ENCODE data around the gene NKX2-1.

DNA sequence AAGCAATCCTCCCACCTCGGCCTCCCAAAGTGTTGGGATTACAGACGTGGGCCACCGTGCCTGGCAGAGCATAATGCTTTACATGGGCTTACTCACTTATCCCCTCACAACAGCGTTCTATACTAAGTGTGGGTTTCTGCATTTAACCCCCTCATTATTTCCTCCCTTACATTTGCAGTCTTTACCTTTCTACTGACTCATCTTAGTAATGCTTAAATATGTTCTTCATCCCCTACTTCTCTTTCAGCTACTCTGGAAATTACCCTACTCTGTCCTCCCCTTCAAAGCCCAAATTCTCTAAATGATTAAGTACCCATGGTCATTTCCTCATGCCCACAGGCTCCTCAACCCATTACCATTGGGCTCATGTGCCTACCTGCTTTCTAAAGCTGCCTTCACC lies 40.7 kb downstream of the NKX2-1 start:
- TF ChIP-seq, protein P1, sequence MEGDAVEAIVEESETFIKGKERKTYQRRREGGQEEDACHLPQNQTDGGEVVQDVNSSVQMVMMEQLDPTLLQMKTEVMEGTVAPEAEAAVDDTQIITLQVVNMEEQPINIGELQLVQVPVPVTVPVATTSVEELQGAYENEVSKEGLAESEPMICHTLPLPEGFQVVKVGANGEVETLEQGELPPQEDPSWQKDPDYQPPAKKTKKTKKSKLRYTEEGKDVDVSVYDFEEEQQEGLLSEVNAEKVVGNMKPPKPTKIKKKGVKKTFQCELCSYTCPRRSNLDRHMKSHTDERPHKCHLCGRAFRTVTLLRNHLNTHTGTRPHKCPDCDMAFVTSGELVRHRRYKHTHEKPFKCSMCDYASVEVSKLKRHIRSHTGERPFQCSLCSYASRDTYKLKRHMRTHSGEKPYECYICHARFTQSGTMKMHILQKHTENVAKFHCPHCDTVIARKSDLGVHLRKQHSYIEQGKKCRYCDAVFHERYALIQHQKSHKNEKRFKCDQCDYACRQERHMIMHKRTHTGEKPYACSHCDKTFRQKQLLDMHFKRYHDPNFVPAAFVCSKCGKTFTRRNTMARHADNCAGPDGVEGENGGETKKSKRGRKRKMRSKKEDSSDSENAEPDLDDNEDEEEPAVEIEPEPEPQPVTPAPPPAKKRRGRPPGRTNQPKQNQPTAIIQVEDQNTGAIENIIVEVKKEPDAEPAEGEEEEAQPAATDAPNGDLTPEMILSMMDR (IDR thresholded peaks at IDR 0.05; ENCODE audit: low read depth, low read length, poor library complexity, severe bottlenecking): no peak
- TF ChIP-seq EZH2phosphoT487 (IDR thresholded peaks at IDR 0.05; ENCODE audit: borderline replicate concordance, low read length): no peak
